WERI-Rb-1 (cell line): ENCODE results near the gene MT1E.

Source experiments
- DNase-seq: peaks from one replicate; pipeline ENCODE4 v3.0.0-alpha.2; 2020
- H3K27ac ChIP-seq: fragments of 250-450 bp; sonication (Bioruptor Pico); 2 replicates; pipeline ENCODE4 v1.5.1; 2020; ENCODE audit warnings: mild to moderate bottlenecking, moderate library complexity
- H3K27me3 ChIP-seq: fragments of 250-450 bp; sonication (Bioruptor Pico); 2 replicates; pipeline ENCODE4 v1.5.1; 2021; ENCODE audit warnings: mild to moderate bottlenecking, low read depth, moderate library complexity; ENCODE audit not compliant: insufficient read depth, severe bottlenecking
- H3K36me3 ChIP-seq: fragments of 250-450 bp; sonication (Bioruptor Pico); 2 replicates; pipeline ENCODE4 v1.5.1; 2020; ENCODE audit warnings: mild to moderate bottlenecking, moderate library complexity
- H3K4me3 ChIP-seq: 2 replicates; pipeline ENCODE4 v1.5.1; 2011; ENCODE audit warnings: low read depth, mild to moderate bottlenecking, control low read depth, low read length
- H3K9me3 ChIP-seq: fragments of 250-450 bp; sonication (Bioruptor Pico); 2 replicates; pipeline ENCODE4 v1.5.1; 2021; ENCODE audit warnings: mild to moderate bottlenecking, moderate library complexity; ENCODE audit not compliant: severe bottlenecking
- CTCF ChIP-seq: IDR thresholded peaks from 2 replicates; pipeline ENCODE4 v1.5.1; 2011; ENCODE audit warnings: low read depth, mild to moderate bottlenecking, control low read depth, inconsistent platforms, low read length

Gene MT1E

GRCh38 chr16:56675685-56676210 is 50.2 kb downstream of the MT1E start:
- no peaks in the 10 kb centered on the region for H3K27me3 ChIP-seq
- no peaks in the 10 kb centered on the region for H3K36me3 ChIP-seq
- no peak for DNase-seq
- no peak overlapping the region for H3K27ac ChIP-seq
- no peak for TF ChIP-seq CTCF
- no peaks in the 10 kb centered on the region for H3K9me3 ChIP-seq
- H3K4me3 ChIP-seq: no peak overlapping the region
